LNCaP clone FGC (cell line): Measurements from ENCODE around the gene TRPM3.

Source experiments
- DNase-seq: peaks from one replicate; pipeline ENCODE4 v3.0.0-alpha.2; 2011; ENCODE audit warnings: low read depth
- H3K4me3 ChIP-seq: 2 replicates; pipeline ENCODE4 v1.5.1; 2011; ENCODE audit warnings: mild to moderate bottlenecking, low read depth, low read length, control low read depth
- CTCF ChIP-seq: IDR thresholded peaks from 2 replicates; pipeline ENCODE4 v1.5.1; 2012; ENCODE audit warnings: mild to moderate bottlenecking; ENCODE audit not compliant: control insufficient read depth, insufficient read depth; ENCODE audit errors: extremely low read depth

TRPM3 gene

GRCh38 chr9:70529833-70530232, 591.6 kb downstream of the TRPM3 start:
- no peak for DNase-seq
- TF ChIP-seq CTCF, result no peak
- H3K4me3 ChIP-seq, result no peak overlapping the region

GRCh38 chr9:70529377-70529776, 592.0 kb downstream of the TRPM3 start:
- no peak overlapping the region for H3K4me3 ChIP-seq
- no peak for DNase-seq
- no peak for TF ChIP-seq CTCF

GRCh38 chr9:70526902-70527301, 594.5 kb downstream of the TRPM3 start:
- TF ChIP-seq CTCF, result no peak
- no peak for DNase-seq
- H3K4me3 ChIP-seq, result no peak overlapping the region

- H3K4me3 ChIP-seq, result no peak overlapping the region
- no peak for DNase-seq
- no peak for TF ChIP-seq CTCF
Observed at GRCh38 chr9:70525519-70525918, 595.9 kb downstream of the TRPM3 start.

- no peak overlapping the region for H3K4me3 ChIP-seq
- TF ChIP-seq CTCF, result no peak
- DNase-seq, result no peak
Observed at GRCh38 chr9:70519912-70520724, 601.3 kb downstream of the TRPM3 start.

GRCh38 chr9:70517926-70518610, 603.4 kb downstream of the TRPM3 start:
- no peak for TF ChIP-seq CTCF
- DNase-seq, result no peak
- no peak overlapping the region for H3K4me3 ChIP-seq
